ENCODE measurements around the gene PPFIBP2. TPM values are rescaled to one million over a fixed set of nuclear protein-coding genes. Genes with fewer than 3 reads are reported as not detected.

The PPFIBP2 gene
- total RNA-seq, 8 experiments from 2014 or later, result 0.92 to 132 (median 10.5) TPM

- WGBS, 10 experiments, result 80 to 100% (median 100%) methylated on average over 1 to 2 of the region's 2 CpGs; no CpG with 5 or more reads in 5 of the 10 experiments
- Histone ChIP-seq H3K27ac (no peak overlapping the region), H3K4me3 (no peak overlapping the region), H3K4me1 (replicated peaks in 1 of 2) (peaks cover 7 to 19% of the 10 kb centered on the region in 2 donors)
- peak in 1 of 8 experiments; percentile 59 for ATAC-seq (replicated peaks in 6 of 8)
- in situ Hi-C loops (cut with MboI; ENCODE audit: low pct_unique_long_range_greater_than_20kb in 2 of 9, low sequenced_read_pairs in 9 of 9, unreplicated experiment in 9 of 9), result loop anchor here in 2 of 9 experiments (25.0 kb wide), 1 partner anchor 105 kb away; no protein-coding TSS in a partner anchor
Observed at GRCh38 chr11:7667460-7667859, 153.7 kb downstream of the PPFIBP2 start.

- 15 to 100% (median 93%) methylated on average over 1 to 5 of the region's 7 CpGs; no CpG with 5 or more reads in 5 of the 10 experiments for WGBS, 10 experiments
- in situ Hi-C loops (cut with MboI; ENCODE audit: low pct_unique_long_range_greater_than_20kb in 2 of 9, low sequenced_read_pairs in 9 of 9, unreplicated experiment in 9 of 9), result loop anchor here in 2 of 9 experiments (25.0 kb wide), 1 partner anchor 106 kb away; no protein-coding TSS in a partner anchor
- Histone ChIP-seq H3K4me1 (replicated peaks in 1 of 2) (peaks cover 7 to 28% of the 10 kb centered on the region in 2 donors), H3K27ac (peak overlapping the region; percentile 22 to 70), H3K4me3 (no peak overlapping the region)
- peak in 1 of 8 experiments; percentile 51 for ATAC-seq (replicated peaks in 6 of 8)
Observed at GRCh38 chr11:7668464-7668863, 154.7 kb downstream of the PPFIBP2 start.

- 40 to 77% (median 47%) methylated on average over 1 to 4 of the region's 5 CpGs; no CpG with 5 or more reads in 6 of the 10 experiments for WGBS, 10 experiments
- in situ Hi-C loops (cut with MboI; ENCODE audit: low pct_unique_long_range_greater_than_20kb in 2 of 9, low sequenced_read_pairs in 9 of 9, unreplicated experiment in 9 of 9), result loop anchor here in 2 of 9 experiments (25.0 kb wide), 1 partner anchor 107 kb away; no protein-coding TSS in a partner anchor
- H3K4me3 ChIP-seq, result no peak overlapping the region
- peak in 5 of 8 experiments; percentile 56 to 74 (median 66) for ATAC-seq (replicated peaks in 6 of 8)
- peaks cover 7 to 28% of the 10 kb centered on the region in 2 donors for H3K4me1 ChIP-seq (replicated peaks in 1 of 2)
- peak overlapping the region in 1 of 2 donors; percentile 34 for H3K27ac ChIP-seq
Observed at GRCh38 chr11:7668911-7669310, 155.1 kb downstream of the PPFIBP2 start.

GRCh38 chr11:7670641-7671040, 156.8 kb downstream of the PPFIBP2 start:
- ATAC-seq (replicated peaks in 6 of 8), result no peak
- in situ Hi-C loops (cut with MboI; ENCODE audit: low pct_unique_long_range_greater_than_20kb in 2 of 9, low sequenced_read_pairs in 9 of 9, unreplicated experiment in 9 of 9), result loop anchor here in 2 of 9 experiments (25.0 kb wide), 1 partner anchor 108 kb away; no protein-coding TSS in a partner anchor
- 50 to 100% (median 83%) methylated on average over 1 to 4 of the region's 4 CpGs; no CpG with 5 or more reads in 2 of the 10 experiments for WGBS, 10 experiments
- Histone ChIP-seq H3K27ac (no peak overlapping the region), H3K4me3 (no peak overlapping the region), H3K4me1 (replicated peaks in 1 of 2) (peaks cover 7 to 28% of the 10 kb centered on the region in 2 donors)

- ATAC-seq (replicated peaks in 6 of 8), result no peak
- H3K4me3 ChIP-seq, result no peak overlapping the region
- peaks cover 7 to 28% of the 10 kb centered on the region in 2 donors for H3K4me1 ChIP-seq (replicated peaks in 1 of 2)
- 80 to 100% (median 85%) methylated on average over 1 to 6 of the region's 10 CpGs; no CpG with 5 or more reads in 3 of the 10 experiments for WGBS, 10 experiments
- H3K27ac ChIP-seq, result no peak overlapping the region
- in situ Hi-C loops (cut with MboI; ENCODE audit: low pct_unique_long_range_greater_than_20kb in 2 of 9, low sequenced_read_pairs in 9 of 9, unreplicated experiment in 9 of 9), result loop anchor here in 2 of 9 experiments (25.0 kb wide), 1 partner anchor 109 kb away; no protein-coding TSS in a partner anchor
Observed at GRCh38 chr11:7671347-7672215, 157.8 kb downstream of the PPFIBP2 start.

- no peak overlapping the region for H3K4me3 ChIP-seq
- WGBS, 10 experiments, result 84 to 100% (median 94%) methylated on average over 2 to 8 of the region's 16 CpGs; no CpG with 5 or more reads in 6 of the 10 experiments
- ATAC-seq (replicated peaks in 6 of 8), result no peak
- H3K4me1 ChIP-seq (replicated peaks in 1 of 2), result peaks cover 7 to 26% of the 10 kb centered on the region in 2 donors
- H3K27ac ChIP-seq, result no peak overlapping the region
- in situ Hi-C loops (cut with MboI; ENCODE audit: low pct_unique_long_range_greater_than_20kb in 2 of 9, low sequenced_read_pairs in 9 of 9, unreplicated experiment in 9 of 9), result loop anchor here in 2 of 9 experiments (25.0 kb wide), 1 partner anchor 110 kb away; no protein-coding TSS in a partner anchor
Observed at GRCh38 chr11:7672276-7672959, 158.6 kb downstream of the PPFIBP2 start.

GRCh38 chr11:7672960-7673723, 159.3 kb downstream of the PPFIBP2 start, which contains the start of gene CYB5R2:
Gene CYB5R2, minus strand, starts transcription at chr11:7673500. Its CDS starts 675 bp downstream, at chr11:7672825.
- Histone ChIP-seq H3K4me1 (replicated peaks in 1 of 2) (peaks cover 5 to 22% of the 10 kb centered on the region in 2 donors), H3K4me3 (peak within 1 kb of the TSS in 3 of 5 donors; percentile 10 to 31 (median 26)), H3K27ac (no peak within 1 kb of the TSS)
- ATAC-seq (replicated peaks in 6 of 8), result peak in 7 of 8 experiments; percentile 16 to 59 (median 47)
- 40 to 75% (median 71%) methylated on average over 1 to 4 of the region's 40 CpGs; no CpG with 5 or more reads in 7 of the 10 experiments for WGBS, 10 experiments
- in situ Hi-C loops (cut with MboI; ENCODE audit: low pct_unique_long_range_greater_than_20kb in 2 of 9, low sequenced_read_pairs in 9 of 9, unreplicated experiment in 9 of 9), result loop anchor here in 2 of 9 experiments (25.0 kb wide), 1 partner anchor 111 kb away; no protein-coding TSS in a partner anchor

- Histone ChIP-seq H3K27ac (no peak overlapping the region), H3K4me1 (replicated peaks in 1 of 2) (peaks cover 0 to 14% of the 10 kb centered on the region in 2 donors), H3K4me3 (peak overlapping the region in 3 of 5 donors; percentile 10 to 31 (median 26))
- WGBS, 10 experiments, result 0 to 40% (median 2%) methylated on average over 1 to 7 of the region's 72 CpGs; no CpG with 5 or more reads in 7 of the 10 experiments
- in situ Hi-C loops (cut with MboI; ENCODE audit: low pct_unique_long_range_greater_than_20kb in 2 of 9, low sequenced_read_pairs in 9 of 9, unreplicated experiment in 9 of 9), result loop anchor here in 2 of 9 experiments (25.0 kb wide), 1 partner anchor 112 kb away; no protein-coding TSS in a partner anchor
- peak; percentile 19 to 81 (median 73) for ATAC-seq (replicated peaks in 6 of 8)
Observed at GRCh38 chr11:7673724-7674434, 160.1 kb downstream of the PPFIBP2 start.

- H3K4me1 ChIP-seq (replicated peaks in 1 of 2), result peaks cover 0 to 8% of the 10 kb centered on the region in 2 donors
- WGBS, 10 experiments, result 55 to 100% (median 83%) methylated on average over 1 to 3 of the region's 3 CpGs; no CpG with 5 or more reads in 3 of the 10 experiments
- no peak for ATAC-seq (replicated peaks in 6 of 8)
Observed at GRCh38 chr11:7675631-7676030, 161.8 kb downstream of the PPFIBP2 start.

GRCh38 chr11:7677071-7677470, 163.3 kb downstream of the PPFIBP2 start:
- 0 to 100% (median 53%) methylated on average over 1 to 5 of the region's 5 CpGs; no CpG with 5 or more reads in 2 of the 10 experiments for WGBS, 10 experiments
- no peak overlapping the region for H3K4me3 ChIP-seq
- H3K27ac ChIP-seq, result no peak overlapping the region
- ATAC-seq (replicated peaks in 6 of 8), result peak in 3 of 8 experiments; percentile 35 to 59 (median 48)
- peaks cover 0 to 8% of the 10 kb centered on the region in 2 donors for H3K4me1 ChIP-seq (replicated peaks in 1 of 2)
- in situ Hi-C loops (cut with MboI; ENCODE audit: low pct_unique_long_range_greater_than_20kb in 2 of 9, low sequenced_read_pairs in 9 of 9, unreplicated experiment in 9 of 9), result loop anchor here in 4 of 9 experiments (25.0 kb wide), 3 partner anchors 540 to 590 kb away; partner anchors contain the start of gene RBMXL2 (in 2 of the 4)

More at GRCh38 chr11:7675631-7676030, 161.8 kb downstream of the PPFIBP2 start:
- H3K27ac ChIP-seq, result no peak overlapping the region
- in situ Hi-C loops (cut with MboI; ENCODE audit: low pct_unique_long_range_greater_than_20kb in 2 of 9, low sequenced_read_pairs in 9 of 9, unreplicated experiment in 9 of 9), result loop anchor here in 4 of 9 experiments (25.0 kb wide), 3 partner anchors 538 to 588 kb away; partner anchors contain the start of gene RBMXL2 (in 2 of the 4)
- no peak overlapping the region for H3K4me3 ChIP-seq

GRCh38 chr11:7677796-7678201, 164.0 kb downstream of the PPFIBP2 start:
- Histone ChIP-seq H3K27ac (no peak overlapping the region), H3K4me3 (no peak overlapping the region), H3K4me1 (replicated peaks in 1 of 2) (peaks cover 0 to 5% of the 10 kb centered on the region in 2 donors)
- WGBS, 10 experiments, result 0 to 75% (median 61%) methylated on average over 1 to 4 of the region's 4 CpGs
- ATAC-seq (replicated peaks in 6 of 8), result peak in 3 of 8 experiments; percentile 9 to 17 (median 15)
- in situ Hi-C loops (cut with MboI; ENCODE audit: low pct_unique_long_range_greater_than_20kb in 2 of 9, low sequenced_read_pairs in 9 of 9, unreplicated experiment in 9 of 9), result loop anchor here in 4 of 9 experiments (25.0 kb wide), 3 partner anchors 540 to 590 kb away; partner anchors contain the start of gene RBMXL2 (in 2 of the 4)
